Measurements from ENCODE around the gene MCU. TPM values are rescaled to one million over a fixed set of nuclear protein-coding genes. Genes with fewer than 3 reads are reported as not detected.
A peak's percentile ranks its signal among the peaks of the same experiment; 100 is the strongest.

Gene MCU
- total RNA-seq, 1 donor from 2014 or later: 66.3 TPM

- Histone ChIP-seq H3K9me3 (ENCODE audit: low read depth) (no peaks in the 10 kb centered on the region), H4K20me1 (ENCODE audit: low read depth) (peaks cover 16% of the 10 kb centered on the region), H3K36me3 (no peaks in the 10 kb centered on the region), H3K4me1 (peaks cover 10% of the 10 kb centered on the region), H3K9ac (no peak overlapping the region), H2AFZ (replicated peaks) (no peak overlapping the region), H3K79me2 (ENCODE audit: low read depth) (peaks cover 87% of the 10 kb centered on the region), H3K27me3 (no peaks in the 10 kb centered on the region), H3F3A (ENCODE audit: low read depth) (no peaks in the 10 kb centered on the region), H3K4me3 (no peak overlapping the region), H3K27ac (no peak overlapping the region), H3K4me2 (no peak overlapping the region)
- no peak overlapping the region for H3K4me3 Mint-ChIP-seq
- no peaks in the 10 kb centered on the region for H3K9me3 Mint-ChIP-seq
- no peak for DNase-seq (ENCODE audit: low spot score)
- no peaks in the 10 kb centered on the region for H3K36me3 Mint-ChIP-seq
- TF ChIP-seq EZH2phosphoT487 (IDR thresholded peaks at IDR 0.05) (no peak), EZH2 (IDR thresholded peaks at IDR 0.05) (no peak), CTCF (IDR thresholded peaks at IDR 0.05) (no peak)
- no peak overlapping the region for H3K27ac Mint-ChIP-seq
- no peaks in the 10 kb centered on the region for H3K27me3 Mint-ChIP-seq (ENCODE audit: insufficient read depth, low read depth)
- H3K4me1 Mint-ChIP-seq: peaks cover 2% of the 10 kb centered on the region
Observed at GRCh38 chr10:72704117-72704516, 12.2 kb downstream of the MCU start.

GRCh38 chr10:72709041-72709440, 17.1 kb downstream of the MCU start:
- no peak overlapping the region for H3K4me3 Mint-ChIP-seq
- Histone ChIP-seq H2AFZ (replicated peaks) (no peak overlapping the region), H3K4me1 (peaks cover 10% of the 10 kb centered on the region), H3K4me3 (no peak overlapping the region), H4K20me1 (ENCODE audit: low read depth) (peaks cover 9% of the 10 kb centered on the region), H3F3A (ENCODE audit: low read depth) (no peaks in the 10 kb centered on the region), H3K9me3 (ENCODE audit: low read depth) (no peaks in the 10 kb centered on the region), H3K36me3 (no peaks in the 10 kb centered on the region), H3K27ac (no peak overlapping the region), H3K79me2 (ENCODE audit: low read depth) (peaks cover 85% of the 10 kb centered on the region), H3K4me2 (no peak overlapping the region), H3K27me3 (no peaks in the 10 kb centered on the region), H3K9ac (no peak overlapping the region)
- no peaks in the 10 kb centered on the region for H3K27me3 Mint-ChIP-seq (ENCODE audit: insufficient read depth, low read depth)
- DNase-seq (ENCODE audit: low spot score): no peak
- TF ChIP-seq CTCF (IDR thresholded peaks at IDR 0.05) (no peak), EZH2phosphoT487 (IDR thresholded peaks at IDR 0.05) (no peak), EZH2 (IDR thresholded peaks at IDR 0.05) (no peak)
- H3K27ac Mint-ChIP-seq: no peak overlapping the region
- H3K9me3 Mint-ChIP-seq: no peaks in the 10 kb centered on the region
- H3K4me1 Mint-ChIP-seq: peaks cover 7% of the 10 kb centered on the region
- no peaks in the 10 kb centered on the region for H3K36me3 Mint-ChIP-seq

GRCh38 chr10:72712136-72712535, 20.2 kb downstream of the MCU start:
- H3K4me1 Mint-ChIP-seq: peaks cover 7% of the 10 kb centered on the region
- Histone ChIP-seq H4K20me1 (ENCODE audit: low read depth) (peaks cover 13% of the 10 kb centered on the region), H2AFZ (replicated peaks) (no peak overlapping the region), H3K4me1 (peaks cover 10% of the 10 kb centered on the region), H3K27ac (no peak overlapping the region), H3K36me3 (no peaks in the 10 kb centered on the region), H3K9ac (no peak overlapping the region), H3F3A (ENCODE audit: low read depth) (no peaks in the 10 kb centered on the region), H3K27me3 (no peaks in the 10 kb centered on the region), H3K9me3 (ENCODE audit: low read depth) (no peaks in the 10 kb centered on the region), H3K4me3 (no peak overlapping the region), H3K79me2 (ENCODE audit: low read depth) (peaks cover 78% of the 10 kb centered on the region), H3K4me2 (no peak overlapping the region)
- peak overlapping the region; percentile 1 for H3K27ac Mint-ChIP-seq
- H3K36me3 Mint-ChIP-seq: peaks cover 2% of the 10 kb centered on the region
- no peaks in the 10 kb centered on the region for H3K9me3 Mint-ChIP-seq
- no peak for DNase-seq (ENCODE audit: low spot score)
- TF ChIP-seq EZH2 (IDR thresholded peaks at IDR 0.05) (no peak), EZH2phosphoT487 (IDR thresholded peaks at IDR 0.05) (no peak), CTCF (IDR thresholded peaks at IDR 0.05) (no peak)
- H3K27me3 Mint-ChIP-seq (ENCODE audit: insufficient read depth, low read depth): no peaks in the 10 kb centered on the region
- H3K4me3 Mint-ChIP-seq: no peak overlapping the region

All from neural progenitor cell (in vitro differentiated cells).